Omental fat pad (tissue), 4 donors: ENCODE results near the gene MICOS13. TPM values are rescaled to one million over a fixed set of nuclear protein-coding genes. Genes with fewer than 3 reads are reported as not detected.

Experiments
- ATAC-seq: fragments of 150-250 bp; one replicate; pipeline ENCODE4 v1.9.1; 2016; ENCODE audit warnings: mild to moderate bottlenecking, moderate library complexity; ENCODE audit not compliant: low FRiP score
- DNase-seq: peaks from one replicate; pipeline ENCODE4 v3.0.0-alpha.2; 2019; ENCODE audit warnings: low spot score
- CTCF ChIP-seq, 3 donors: fragments of 450-650 bp; IDR thresholded peaks; one replicate each; pipeline ENCODE4 v1.5.1; 2016 to 2017; ENCODE audit warnings: antibody characterized with exemption in 3 of 3, mild to moderate bottlenecking in 3 of 3, moderate library complexity in 2 of 3
- total RNA-seq, 4 donors: library from RNA; depleted of rRNA; stranded (reverse); fragments of >200 nt; gene quantifications; one replicate each; pipeline ENCODE4 v1.1.0, GENCODE V29; 2016

MICOS13 gene
- total RNA-seq, 4 donors from 2014 or later = 24.4 to 54.6 (median 40.5) TPM

- no peak for ATAC-seq
- no peak for DNase-seq
Observed at GRCh38 chr19:5678071-5678718, 2.1 kb downstream of the MICOS13 start.

GRCh38 chr19:5677580-5677979 is 2.7 kb downstream of the MICOS13 start:
- no peak for TF ChIP-seq CTCF (IDR thresholded peaks at IDR 0.05)
- no peak for DNase-seq
- ATAC-seq = no peak

More at GRCh38 chr19:5678071-5678718, 2.1 kb downstream of the MICOS13 start:
- TF ChIP-seq CTCF (IDR thresholded peaks at IDR 0.05) = no peak

GRCh38 chr19:5677136-5677535 is 3.2 kb downstream of the MICOS13 start:
- no peak for DNase-seq
- no peak for TF ChIP-seq CTCF (IDR thresholded peaks at IDR 0.05)
- ATAC-seq = no peak

GRCh38 chr19:5676772-5677105 is 3.6 kb downstream of the MICOS13 start:
- no peak for ATAC-seq
- no peak for TF ChIP-seq CTCF (IDR thresholded peaks at IDR 0.05)
- no peak for DNase-seq

GRCh38 chr19:5676105-5676771 is 4.1 kb downstream of the MICOS13 start:
- no peak for ATAC-seq
- TF ChIP-seq CTCF (IDR thresholded peaks at IDR 0.05) = no peak
- no peak for DNase-seq

GRCh38 chr19:5674714-5675113 is 5.6 kb downstream of the MICOS13 start:
- TF ChIP-seq CTCF (IDR thresholded peaks at IDR 0.05) = no peak

GRCh38 chr19:5673752-5674151 is 6.6 kb downstream of the MICOS13 start:
- no peak for ATAC-seq
- no peak for DNase-seq
- TF ChIP-seq CTCF (IDR thresholded peaks at IDR 0.05) = no peak

More at GRCh38 chr19:5674714-5675113, 5.6 kb downstream of the MICOS13 start:
- ATAC-seq = no peak
- no peak for DNase-seq
